Fibroblast of lung (primary cell): ENCODE data around the gene FGF2. TPM values are rescaled to one million over a fixed set of nuclear protein-coding genes. Genes with fewer than 3 reads are reported as not detected.
"Not testable (repeated sequence)": the region's sequence is repeated elsewhere in the genome, so short reads cannot be mapped to it uniquely, and the experiment has no call there.

Source experiments
- DNase-seq, 2 donors: peaks; one replicate each; pipeline versions ENCODE4 v3.0.0 to v3.0.0-alpha.2; 2010; ENCODE audit warnings: low read depth in 2 of 2
- H2AFZ ChIP-seq: 2 replicates; pipeline ENCODE4 v1.5.1; 2012; ENCODE audit warnings: low read length, control low read depth, inconsistent platforms
- H3K27ac ChIP-seq: 2 replicates; pipeline ENCODE4 v1.5.1; 2011; ENCODE audit warnings: low read length, control low read depth; ENCODE audit not compliant: insufficient read depth
- H3K27me3 ChIP-seq: 2 replicates; pipeline ENCODE4 v1.5.1; 2011; ENCODE audit warnings: mild to moderate bottlenecking, low read length; ENCODE audit not compliant: control insufficient read depth, insufficient read depth
- H3K36me3 ChIP-seq: 2 replicates; pipeline ENCODE4 v1.5.1; 2011; ENCODE audit warnings: low read length; ENCODE audit not compliant: control insufficient read depth, insufficient read depth
- H3K4me1 ChIP-seq: 2 replicates; pipeline ENCODE4 v1.5.1; 2011; ENCODE audit warnings: low read length; ENCODE audit not compliant: control insufficient read depth, insufficient read depth; ENCODE audit errors: extremely low read depth
- H3K4me2 ChIP-seq: 2 replicates; pipeline ENCODE4 v1.5.1; 2011; ENCODE audit warnings: low read length, control low read depth; ENCODE audit not compliant: insufficient read depth; ENCODE audit errors: extremely low read depth
- H3K4me3 ChIP-seq, 4 experiments: fragments of 200-600 bp in 1 of 4; sonication (generic) in 1 of 4; replicated peaks in 1 of 4; 2 replicates each; pipeline ENCODE4 v1.5.1; 2011 to 2016; ENCODE audit warnings: low read length in 4 of 4, low read depth in 3 of 4, mild to moderate bottlenecking in 3 of 4, control low read depth in 2 of 4, inconsistent platforms in 1 of 4, mixed read lengths in 1 of 4; ENCODE audit not compliant: insufficient read depth in 1 of 4; ENCODE audit errors: control extremely low read depth in 1 of 4
- H3K79me2 ChIP-seq: 2 replicates; pipeline ENCODE4 v1.5.1; 2012; ENCODE audit warnings: mild to moderate bottlenecking, low read length, inconsistent platforms; ENCODE audit not compliant: control insufficient read depth, insufficient read depth
- H3K9ac ChIP-seq: 2 replicates; pipeline ENCODE4 v1.5.1; 2011; ENCODE audit warnings: mild to moderate bottlenecking, low read length, control low read depth; ENCODE audit not compliant: insufficient read depth
- H3K9me3 ChIP-seq: 2 replicates; pipeline ENCODE4 v1.5.1; 2012; ENCODE audit warnings: low read depth, low read length; ENCODE audit not compliant: control insufficient read depth, insufficient read depth
- H4K20me1 ChIP-seq: 2 replicates; pipeline ENCODE4 v1.5.1; 2011; ENCODE audit warnings: low read length; ENCODE audit not compliant: control insufficient read depth, insufficient read depth; ENCODE audit errors: extremely low read depth
- EZH2 ChIP-seq: IDR thresholded peaks from 2 replicates; pipeline ENCODE4 v1.5.1; 2012; ENCODE audit warnings: low read length, control low read depth, mild to moderate bottlenecking; ENCODE audit errors: missing control alignments
- polyA plus RNA-seq, 2 donors: library from polyadenylated mRNA; depleted of rRNA in 1 of 2; stranded (reverse) in 1 of 2; unstranded in 1 of 2; fragments of >200 nt; gene quantifications; 2 replicates each; pipeline ENCODE4 v1.2.1, GENCODE V29; 2011 to 2012; ENCODE audit warnings: missing spikeins in 1 of 2
- total RNA-seq: library from RNA; depleted of rRNA; stranded (reverse); fragments of >200 nt; gene quantifications from 2 replicates; pipeline ENCODE4 v1.2.1, GENCODE V29; 2014
- TF ChIP-seq, protein P1 (sequence below), 2 donors: IDR thresholded peaks in 1 of 2; conservative IDR thresholded peaks in 1 of 2; 1 replicate in 1 of 2; 2 replicates in 1 of 2; pipeline ENCODE4 v1.5.1; 2011 to 2012; ENCODE audit warnings: low read length in 2 of 2, control low read depth in 1 of 2, inconsistent platforms in 1 of 2, low read depth in 1 of 2, mild to moderate bottlenecking in 1 of 2

The FGF2 gene
- total and polyA plus RNA-seq, 2 donors (not counting 1 experiment from before 2014, with no cell fraction given): 38.5 to 98.3 TPM

DNA sequence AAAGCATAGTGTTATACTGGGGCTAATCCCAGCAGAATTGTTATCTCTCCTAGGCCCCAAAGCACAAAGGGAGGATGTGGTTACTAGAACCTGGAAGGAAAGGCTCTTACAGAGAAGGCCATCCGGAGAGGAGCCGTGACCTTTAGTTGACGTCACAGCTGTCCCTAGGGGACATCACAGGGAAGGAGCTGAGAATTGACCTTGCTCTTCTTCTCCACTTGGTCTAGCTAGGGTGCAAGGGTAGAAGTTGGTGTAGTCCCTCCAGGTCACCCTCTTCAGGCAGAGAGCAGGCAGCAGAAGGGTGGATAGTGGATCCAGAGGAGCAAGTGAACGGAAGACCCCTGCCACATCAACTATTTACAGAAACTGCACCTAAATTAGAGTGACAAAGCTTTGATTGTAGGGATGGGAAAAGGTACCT, 22.8 kb upstream of the FGF2 start:
- Histone ChIP-seq H3K36me3 (no peaks in the 10 kb centered on the region), H2AFZ (no peak overlapping the region), H3K9ac (no peak overlapping the region), H3K27me3 (no peaks in the 10 kb centered on the region), H3K4me3 (no peak overlapping the region), H3K4me2 (no peak overlapping the region), H3K27ac (no peak overlapping the region), H3K79me2 (no peaks in the 10 kb centered on the region), H4K20me1 (no peaks in the 10 kb centered on the region), H3K4me1 (no peaks in the 10 kb centered on the region), H3K9me3 (no peaks in the 10 kb centered on the region)
- TF ChIP-seq, protein P1, sequence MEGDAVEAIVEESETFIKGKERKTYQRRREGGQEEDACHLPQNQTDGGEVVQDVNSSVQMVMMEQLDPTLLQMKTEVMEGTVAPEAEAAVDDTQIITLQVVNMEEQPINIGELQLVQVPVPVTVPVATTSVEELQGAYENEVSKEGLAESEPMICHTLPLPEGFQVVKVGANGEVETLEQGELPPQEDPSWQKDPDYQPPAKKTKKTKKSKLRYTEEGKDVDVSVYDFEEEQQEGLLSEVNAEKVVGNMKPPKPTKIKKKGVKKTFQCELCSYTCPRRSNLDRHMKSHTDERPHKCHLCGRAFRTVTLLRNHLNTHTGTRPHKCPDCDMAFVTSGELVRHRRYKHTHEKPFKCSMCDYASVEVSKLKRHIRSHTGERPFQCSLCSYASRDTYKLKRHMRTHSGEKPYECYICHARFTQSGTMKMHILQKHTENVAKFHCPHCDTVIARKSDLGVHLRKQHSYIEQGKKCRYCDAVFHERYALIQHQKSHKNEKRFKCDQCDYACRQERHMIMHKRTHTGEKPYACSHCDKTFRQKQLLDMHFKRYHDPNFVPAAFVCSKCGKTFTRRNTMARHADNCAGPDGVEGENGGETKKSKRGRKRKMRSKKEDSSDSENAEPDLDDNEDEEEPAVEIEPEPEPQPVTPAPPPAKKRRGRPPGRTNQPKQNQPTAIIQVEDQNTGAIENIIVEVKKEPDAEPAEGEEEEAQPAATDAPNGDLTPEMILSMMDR (conservative IDR thresholded peaks at IDR 0.05 in 1 of 2, IDR thresholded peaks at IDR 0.05 in 1 of 2; ENCODE audit: low read depth in 1 of 2, low read length in 2 of 2): no peak
- TF ChIP-seq EZH2: no peak
- no peak for DNase-seq

DNA sequence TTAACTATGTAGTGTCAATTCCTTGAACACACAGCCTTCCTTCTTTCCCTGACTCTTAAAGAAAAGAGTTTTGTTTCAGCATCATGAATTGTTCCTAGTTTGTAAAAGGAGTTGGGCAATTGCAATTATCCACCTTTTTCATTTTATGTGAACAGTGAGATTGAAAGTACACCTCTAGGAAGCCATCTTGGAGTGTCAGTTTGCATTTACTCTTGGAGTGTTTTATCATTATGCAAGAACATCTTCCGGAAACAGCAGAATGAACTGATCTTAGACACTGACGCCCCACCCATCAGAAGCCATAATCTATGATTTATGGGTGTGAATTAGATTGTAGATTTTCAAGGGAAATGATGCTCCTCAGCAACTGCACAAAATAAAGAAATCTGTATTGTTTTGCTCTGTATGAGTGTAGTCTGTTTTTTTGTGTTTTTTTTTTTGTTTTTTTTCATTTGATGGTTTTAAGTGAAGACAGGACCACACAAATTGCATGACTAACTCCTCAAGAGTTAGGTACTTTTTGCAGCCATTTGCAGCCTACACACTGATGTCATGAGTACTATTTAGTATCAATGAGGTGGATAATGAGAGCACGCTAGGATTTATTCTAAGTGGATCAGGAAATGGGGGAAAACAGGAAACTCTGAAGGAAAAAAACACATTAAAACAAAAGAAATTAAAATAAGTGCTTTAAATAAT, 19.5 kb upstream of the FGF2 start:
- Histone ChIP-seq H3K27ac (no peak overlapping the region), H3K4me3 (no peak overlapping the region), H3K36me3 (no peaks in the 10 kb centered on the region), H2AFZ (no peak overlapping the region), H3K79me2 (no peaks in the 10 kb centered on the region), H3K4me2 (no peak overlapping the region), H4K20me1 (no peaks in the 10 kb centered on the region), H3K4me1 (peaks cover 3% of the 10 kb centered on the region), H3K9ac (no peak overlapping the region), H3K9me3 (no peaks in the 10 kb centered on the region), H3K27me3 (no peaks in the 10 kb centered on the region)
- TF ChIP-seq EZH2: no peak
- TF ChIP-seq, protein P1 (conservative IDR thresholded peaks at IDR 0.05 in 1 of 2, IDR thresholded peaks at IDR 0.05 in 1 of 2; ENCODE audit: low read depth in 1 of 2, low read length in 2 of 2): no peak
- peak in 1 of 2 donors; percentile 52 for DNase-seq

DNA sequence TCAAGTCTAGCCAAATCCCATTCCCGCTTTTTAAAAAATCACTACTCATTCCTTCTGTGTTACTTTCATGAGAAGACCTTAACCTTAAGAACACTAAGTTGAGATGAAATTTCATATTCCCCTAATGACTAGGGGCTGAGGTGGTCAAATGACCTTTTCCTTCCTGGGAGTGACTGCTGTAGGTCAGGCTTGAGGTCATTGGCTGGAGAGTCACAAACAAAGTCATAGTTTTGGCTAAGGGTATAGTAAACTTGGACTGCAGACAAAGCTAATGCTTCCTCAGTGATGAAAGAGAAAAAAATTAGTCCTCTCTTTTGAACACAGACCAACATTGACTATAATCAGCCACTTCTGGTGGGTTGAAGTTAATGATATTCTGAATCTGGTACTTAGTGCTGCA, 16.0 kb upstream of the FGF2 start:
- H4K20me1 ChIP-seq: no peaks in the 10 kb centered on the region
- H3K79me2 ChIP-seq: no peaks in the 10 kb centered on the region
- no peaks in the 10 kb centered on the region for H3K27me3 ChIP-seq
- H3K27ac ChIP-seq: no peak overlapping the region
- H3K9me3 ChIP-seq: no peaks in the 10 kb centered on the region
- TF ChIP-seq EZH2: no peak
- TF ChIP-seq, protein P1 (conservative IDR thresholded peaks at IDR 0.05 in 1 of 2, IDR thresholded peaks at IDR 0.05 in 1 of 2; ENCODE audit: low read depth in 1 of 2, low read length in 2 of 2): no peak
- H3K36me3 ChIP-seq: no peaks in the 10 kb centered on the region
- peak overlapping the region; percentile 53 for H2AFZ ChIP-seq
- H3K4me2 ChIP-seq: peak overlapping the region; percentile 51
- no peak overlapping the region for H3K4me3 ChIP-seq
- no peak overlapping the region for H3K9ac ChIP-seq
- peaks cover 3% of the 10 kb centered on the region for H3K4me1 ChIP-seq
- peak in 1 of 2 donors; percentile 61 for DNase-seq

DNA sequence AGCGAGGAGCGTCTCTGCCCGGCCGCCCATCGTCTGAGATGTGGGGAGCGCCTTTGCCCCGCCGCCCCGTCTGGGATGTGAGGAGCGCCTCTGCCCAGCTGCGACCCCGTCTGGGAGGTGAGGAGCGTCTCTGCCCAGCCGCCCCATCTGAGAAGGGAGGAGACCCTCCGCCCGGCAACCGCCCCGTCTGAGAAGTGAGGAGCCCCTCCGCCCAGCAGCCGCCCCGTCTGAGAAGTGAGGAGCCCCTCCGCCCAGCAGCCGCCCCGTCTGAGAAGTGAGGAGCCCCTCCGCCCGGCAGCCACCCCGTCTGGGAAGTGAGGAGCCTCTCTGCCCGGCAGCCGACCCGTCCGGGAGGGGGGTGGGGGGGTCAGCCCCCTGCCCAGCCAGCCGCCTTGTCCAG, 14.8 kb upstream of the FGF2 start:
- H3K4me2 ChIP-seq, H3K27me3 ChIP-seq, H3K9me3 ChIP-seq, H4K20me1 ChIP-seq, H3K4me3 ChIP-seq, H3K4me1 ChIP-seq, H3K27ac ChIP-seq, H2AFZ ChIP-seq, H3K9ac ChIP-seq, DNase-seq, H3K36me3 ChIP-seq, H3K79me2 ChIP-seq: not testable (repeated sequence)

DNA sequence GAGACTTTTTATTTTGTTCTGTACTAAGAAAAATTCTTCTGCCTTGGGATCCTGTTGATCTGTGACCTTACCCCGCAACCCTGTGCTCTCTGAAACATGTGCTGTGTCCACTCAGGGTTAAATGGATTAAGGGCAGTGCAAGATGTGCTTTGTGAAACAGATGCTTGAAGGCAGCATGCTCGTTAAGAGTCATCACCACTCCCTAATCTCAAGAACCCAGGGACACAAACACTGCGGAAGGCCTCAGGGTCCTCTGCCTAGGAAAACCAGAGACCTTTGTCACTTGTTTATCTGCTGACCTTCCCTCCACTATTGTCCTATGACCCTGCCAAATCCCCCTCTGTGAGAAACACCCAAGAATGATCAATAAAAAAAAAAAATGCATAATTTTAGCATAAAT, 13.8 kb upstream of the FGF2 start:
- not testable (repeated sequence) for H3K27ac ChIP-seq, H3K9me3 ChIP-seq, H4K20me1 ChIP-seq, DNase-seq, H3K4me2 ChIP-seq, H3K79me2 ChIP-seq, H3K36me3 ChIP-seq, H3K27me3 ChIP-seq, H3K4me3 ChIP-seq, H3K9ac ChIP-seq, H3K4me1 ChIP-seq, H2AFZ ChIP-seq
